Stimulated activated naive CD8-positive, alpha-beta T cell treated with anti-CD3 and anti-CD28 coated beads, Interleukin-15, Interleukin-2, amounts not matched to agents 100 U/mL and 50 U/mL, for 24 hours (primary cell): Measurements from ENCODE around the gene INO80B.
"Not testable (repeated sequence)": the region's sequence is repeated elsewhere in the genome, so short reads cannot be mapped to it uniquely, and the experiment has no call there.

Experiments used
- ATAC-seq: fragments of 150-1000 bp; cut with Tn5 transposase; one replicate; pipeline ENCODE4 v1.10.0; 2021
- DNase-seq: peaks from one replicate; pipeline ENCODE4 v3.0.0; 2021

Gene INO80B

GRCh38 chr2:74425523-74425922 is 29.4 kb upstream of the INO80B start:
- ATAC-seq (no peak), DNase-seq (no peak)

DNA sequence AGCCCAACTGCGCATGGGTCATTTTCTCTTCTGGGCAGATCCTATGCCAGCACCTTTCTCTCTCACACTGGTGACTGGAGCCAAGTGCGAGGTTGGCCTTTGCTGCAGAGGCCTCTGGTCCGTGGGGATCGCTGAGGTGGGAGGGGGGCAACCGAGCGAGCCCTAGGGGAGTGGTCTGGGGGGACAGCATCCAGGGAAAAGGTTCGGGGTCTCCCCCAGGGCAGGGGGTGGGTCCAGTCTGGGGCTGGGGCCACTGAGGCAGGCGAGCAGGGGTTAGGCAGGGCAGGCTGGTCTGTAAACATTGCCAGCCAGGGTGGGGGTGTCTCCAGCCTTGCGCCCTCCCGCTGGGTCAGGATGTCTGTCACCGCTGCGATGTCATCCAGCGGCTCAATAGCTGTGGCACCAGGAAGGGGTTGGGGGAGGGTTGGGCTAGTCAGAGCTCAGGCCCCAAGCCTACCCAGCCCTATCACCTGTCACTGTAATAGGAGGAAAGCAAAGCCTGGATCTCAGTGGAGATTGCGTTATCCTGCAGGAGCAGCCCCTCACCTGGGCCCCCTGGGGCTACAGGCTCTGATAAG is 28.6 kb upstream of the INO80B start:
- no peak for ATAC-seq

DNA sequence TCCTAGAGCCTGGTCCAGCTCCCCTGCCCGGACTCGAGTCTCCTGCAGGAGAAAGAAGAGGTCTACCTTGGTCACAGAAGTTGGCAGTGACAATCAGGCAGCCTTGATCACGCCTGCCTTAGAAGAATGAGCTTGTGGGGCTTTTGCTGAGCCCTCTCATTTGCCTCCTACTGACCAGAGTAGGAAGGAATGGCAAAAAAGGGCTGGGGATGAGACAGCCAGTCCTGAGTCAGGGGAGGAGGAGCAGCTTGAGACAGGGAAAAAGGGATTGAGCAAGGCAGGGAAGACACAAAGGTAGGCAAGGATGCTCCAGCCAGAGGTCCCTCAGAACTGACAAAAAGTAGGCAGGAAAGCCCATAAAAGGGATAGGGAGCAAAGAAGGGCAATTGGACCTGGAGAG is 27.3 kb upstream of the INO80B start:
- ATAC-seq = no peak
- no peak for DNase-seq

More for the DNA sequence above, 28.6 kb upstream of the INO80B start:
- no peak for DNase-seq

GRCh38 chr2:74428675-74429074 is 26.2 kb upstream of the INO80B start:
- DNase-seq (no peak), ATAC-seq (no peak)

DNA sequence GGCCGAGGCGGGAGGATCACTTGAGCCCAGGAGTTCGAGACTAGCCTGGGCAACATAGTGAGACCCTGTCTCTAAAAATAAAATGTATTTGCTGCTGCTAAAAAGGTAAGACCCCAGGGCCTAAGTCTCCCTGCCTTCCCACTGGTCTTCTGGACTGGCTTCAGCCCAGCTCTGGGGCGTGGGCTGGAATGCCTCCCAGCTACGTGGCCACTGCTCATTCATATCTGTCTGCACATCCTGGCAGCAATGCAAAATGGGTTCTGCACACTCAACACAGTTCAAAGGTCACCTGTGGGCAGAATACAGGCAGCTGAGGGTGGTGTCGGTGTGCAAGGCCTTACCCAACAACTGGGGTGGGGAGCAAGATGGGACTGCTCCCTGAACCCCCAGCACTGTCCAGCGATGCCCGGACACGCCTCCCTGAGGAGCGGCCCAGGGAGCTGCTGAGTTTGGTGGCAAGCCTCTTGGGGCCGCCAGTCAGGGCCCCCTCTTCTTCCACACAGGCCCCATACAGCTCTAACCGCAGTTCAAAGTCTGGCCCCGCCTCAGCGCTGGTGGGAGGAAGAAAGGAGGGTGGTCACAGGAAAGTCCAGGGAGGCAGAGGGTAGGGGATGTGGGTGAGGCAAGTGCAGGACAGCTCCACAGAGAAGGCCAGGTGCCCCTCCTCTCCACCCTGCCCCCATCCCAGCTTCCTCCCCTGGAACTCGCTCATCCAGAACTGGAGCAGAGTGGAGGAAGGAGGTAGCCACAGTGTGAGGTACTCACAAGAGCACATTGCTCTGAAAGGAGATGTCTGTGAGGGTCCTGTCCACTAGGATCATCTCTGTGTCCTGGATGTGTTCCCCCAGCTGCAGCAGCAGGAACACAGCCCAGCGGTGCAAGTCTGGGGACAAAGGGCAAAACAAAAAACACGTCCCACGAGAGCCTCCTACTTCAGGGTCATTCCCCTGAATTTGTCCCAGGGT is 25.1 kb upstream of the INO80B start:
- no peak for ATAC-seq
- DNase-seq = no peak

DNA sequence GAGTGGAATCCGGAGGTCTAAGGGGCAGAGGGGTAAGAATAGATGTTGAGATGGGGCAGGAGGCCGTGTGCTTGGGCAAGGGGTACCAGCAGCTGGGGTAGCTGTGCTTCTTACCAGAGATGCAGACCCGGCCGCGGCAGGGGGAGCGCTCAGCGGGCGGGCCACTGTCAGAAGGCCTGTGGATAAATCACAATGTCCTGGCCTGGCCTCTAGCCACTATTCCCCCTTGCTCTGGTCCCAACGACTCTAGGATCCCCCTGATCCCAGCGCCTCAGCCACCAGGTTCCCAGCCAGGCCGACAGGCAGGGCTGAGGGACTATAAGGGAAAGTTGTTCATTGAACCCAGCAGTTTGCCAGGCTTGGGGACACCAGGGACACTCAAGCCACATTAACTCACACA is 24.4 kb upstream of the INO80B start:
- no peak for ATAC-seq
- DNase-seq = no peak

DNA sequence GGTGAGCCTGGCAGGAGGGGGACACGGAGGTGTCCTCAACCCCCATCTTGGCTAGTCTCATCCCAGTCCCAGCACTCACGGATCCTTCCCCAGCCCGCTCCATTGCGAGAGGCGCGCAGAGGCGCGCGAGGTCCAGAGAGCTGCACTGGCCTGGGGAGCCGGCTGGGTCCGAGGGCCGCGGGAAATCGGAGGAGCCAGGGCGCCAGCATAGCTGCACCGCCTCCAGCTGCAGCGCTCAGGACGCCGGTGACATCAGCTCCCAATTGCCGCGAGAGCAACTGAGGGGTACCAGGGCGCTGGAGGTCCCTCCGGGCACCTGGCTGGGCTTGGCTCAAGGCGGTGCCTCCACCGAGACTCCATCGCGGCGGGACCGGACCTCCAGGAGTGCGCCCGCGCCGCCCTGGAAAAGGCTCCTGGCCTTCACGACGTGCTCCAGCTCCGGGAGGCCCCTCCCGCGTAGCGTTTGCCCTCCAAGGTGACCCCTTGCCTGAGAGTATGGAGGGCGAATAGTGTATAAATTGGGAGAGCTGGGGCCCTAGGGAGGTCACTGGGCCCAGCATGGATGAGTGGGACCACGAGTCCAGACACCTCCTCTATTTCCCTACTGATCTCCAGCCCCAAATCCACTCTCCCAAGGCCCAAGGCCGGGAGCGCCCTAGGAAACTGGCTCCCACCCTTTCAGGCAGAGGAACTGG is 18.6 kb upstream of the INO80B start:
- ATAC-seq (no peak), DNase-seq (no peak)

GRCh38 chr2:74436848-74437695 is 17.8 kb upstream of the INO80B start:
- no peak for DNase-seq

DNA sequence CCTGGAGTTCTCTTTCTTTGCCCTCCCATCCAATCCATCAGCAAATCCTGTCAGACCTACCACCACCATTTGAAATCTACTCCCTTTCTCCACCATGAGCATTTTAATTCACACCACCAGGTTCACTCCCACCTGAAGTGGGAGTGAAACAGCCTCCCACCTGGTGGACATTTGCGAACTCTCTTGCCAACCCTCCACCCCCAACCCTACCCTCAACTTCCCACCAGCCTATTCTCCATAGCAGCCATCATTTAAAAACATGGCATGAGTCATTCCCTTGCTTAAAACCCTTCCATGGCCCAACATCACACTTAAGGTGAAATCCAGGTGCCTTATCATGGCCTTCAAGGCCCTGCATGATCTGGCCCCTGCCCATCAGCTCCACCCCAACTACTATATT is 16.6 kb upstream of the INO80B start:
- ATAC-seq = no peak
- DNase-seq = no peak

More at GRCh38 chr2:74436848-74437695, 17.8 kb upstream of the INO80B start:
- no peak for ATAC-seq

DNA sequence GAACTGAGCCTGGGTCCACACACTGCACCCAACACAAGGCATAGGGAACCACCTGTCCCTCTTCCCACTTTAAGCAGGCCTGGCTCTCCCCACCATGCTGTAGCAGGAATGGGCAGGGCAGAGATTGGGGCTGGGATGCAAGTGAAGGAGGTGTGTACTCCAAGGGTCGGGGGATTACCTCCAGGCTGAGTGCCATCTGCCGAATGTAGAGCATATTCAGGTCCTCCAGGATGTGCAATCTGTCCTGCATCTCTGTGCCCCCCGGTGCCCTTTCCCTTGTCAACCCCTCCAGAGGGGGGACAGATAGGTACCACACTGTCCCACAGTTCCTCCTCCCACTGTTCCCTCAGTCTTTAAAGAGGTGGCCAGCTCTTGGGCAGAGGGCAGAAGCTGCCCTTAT is 15.5 kb upstream of the INO80B start:
- DNase-seq (no peak), ATAC-seq (no peak)

- DNase-seq = no peak
Observed at GRCh38 chr2:74439803-74440377, 15.0 kb upstream of the INO80B start.

DNA sequence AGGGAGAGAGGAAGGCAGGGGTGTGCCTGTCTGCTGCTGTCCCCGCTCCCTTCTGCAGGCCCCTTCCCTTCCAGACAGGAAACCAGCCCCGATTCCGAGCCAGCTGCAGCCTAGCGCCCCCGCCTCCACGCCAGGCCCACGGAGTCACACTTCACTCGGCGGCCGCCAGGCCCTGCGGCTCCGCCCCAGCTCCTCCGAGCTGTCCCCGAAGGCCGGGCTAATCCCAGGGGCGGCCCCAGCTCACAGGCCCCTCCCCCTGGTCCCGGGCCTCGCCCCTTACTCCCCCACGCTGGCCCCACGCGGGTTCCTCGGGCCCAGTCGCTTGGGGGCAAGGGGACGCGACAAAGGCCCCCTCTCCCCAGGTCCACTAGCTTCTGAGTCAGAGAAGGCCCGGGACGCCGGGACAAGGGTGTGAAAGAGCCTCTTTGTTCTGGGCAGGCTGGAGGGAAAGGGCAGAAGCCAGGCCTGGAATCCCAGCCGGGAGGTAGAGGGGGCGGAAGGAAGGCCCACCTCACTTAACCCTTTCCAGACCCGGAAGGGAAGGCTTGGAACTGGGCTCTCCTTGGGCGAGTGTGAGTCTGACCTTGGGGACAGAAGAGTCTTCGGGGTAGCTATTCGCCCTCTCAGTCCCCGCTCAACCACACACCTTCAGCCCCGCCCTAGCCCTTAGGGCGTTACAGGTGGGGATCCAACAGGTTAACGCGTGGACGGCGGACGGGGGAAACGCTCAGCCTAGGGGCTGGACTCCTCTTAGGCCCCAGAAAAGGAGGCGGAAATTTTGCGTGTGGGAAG is 14.3 kb upstream of the INO80B start:
- peak; percentile 72 for DNase-seq
- ATAC-seq = peak; percentile 87

More at GRCh38 chr2:74439803-74440377, 15.0 kb upstream of the INO80B start:
- ATAC-seq = no peak

DNA sequence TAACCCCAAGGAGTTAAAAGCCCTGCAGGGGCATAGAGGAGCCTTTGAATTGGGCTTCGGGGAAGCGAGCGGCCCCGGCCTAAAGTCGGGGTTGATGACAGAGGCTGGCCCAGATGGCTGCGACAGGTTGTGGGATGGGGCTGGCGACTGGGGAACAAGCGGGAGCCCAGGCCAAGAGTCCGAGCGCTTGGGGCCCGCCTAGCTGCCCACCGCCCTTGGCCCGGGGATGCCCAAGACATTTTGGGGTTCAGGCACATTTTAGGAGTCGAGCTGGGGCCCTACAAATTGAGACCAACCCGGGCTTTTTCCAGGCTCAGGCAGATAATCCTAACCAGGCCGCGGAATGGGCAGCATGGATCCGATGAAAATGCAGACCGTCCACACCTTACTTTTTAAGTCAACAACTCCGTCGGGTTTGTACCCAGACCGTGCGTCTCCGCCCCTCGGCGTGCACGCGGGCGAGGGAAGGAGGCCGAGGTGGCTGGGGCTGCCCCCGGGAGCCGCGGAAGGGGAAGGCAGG is 13.7 kb upstream of the INO80B start:
- ATAC-seq (peak; percentile 29), DNase-seq (no peak)

DNA sequence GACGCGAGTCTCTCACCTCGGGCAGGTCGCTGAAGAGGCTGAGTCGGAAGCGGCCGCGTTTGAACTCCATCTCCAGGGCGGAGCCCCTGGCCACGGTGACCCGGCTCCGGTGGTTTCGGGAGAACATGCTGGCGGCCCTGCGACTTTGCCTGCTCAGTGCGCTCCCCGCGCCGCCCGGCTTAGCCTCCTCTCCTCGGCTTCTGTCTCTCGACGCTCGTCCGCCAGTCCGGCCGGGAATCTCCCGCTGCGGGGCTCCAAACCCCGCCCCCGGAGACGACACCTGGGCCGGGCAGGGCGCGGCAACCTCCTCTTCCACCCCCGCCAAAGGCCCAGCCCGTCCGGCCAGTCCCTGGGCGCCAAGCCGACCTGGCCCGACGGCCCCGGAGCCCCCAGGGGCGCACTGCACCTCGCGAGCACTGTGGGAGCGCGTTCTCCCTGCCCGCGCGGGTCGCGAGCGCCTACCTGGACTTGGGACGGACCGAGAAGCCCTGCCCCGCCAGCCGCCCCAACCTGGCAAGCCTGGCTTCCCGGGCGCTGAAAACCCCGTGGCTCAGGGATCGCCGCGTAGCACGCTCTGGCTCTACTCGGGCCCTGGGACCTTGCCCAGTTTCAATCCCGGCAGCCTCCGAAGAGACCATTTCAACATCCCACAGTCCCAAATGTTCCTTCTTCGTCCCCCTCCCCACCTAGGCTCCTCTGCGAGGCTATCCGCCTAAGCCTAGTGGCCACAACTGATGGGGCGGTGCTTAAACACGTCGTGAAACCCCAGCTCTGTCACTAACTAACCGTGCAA is 13.0 kb upstream of the INO80B start, which contains the start of gene RTKN:
TSS of gene RTKN (minus strand) at position 248 of the 793 bp plus-strand sequence. CDS start at position 127, 121 bp downstream.
- ATAC-seq = peak; percentile 4
- peak; percentile 57 for DNase-seq

- not testable (repeated sequence) for DNase-seq, ATAC-seq
Observed at GRCh38 chr2:74442483-74443297, 12.2 kb upstream of the INO80B start.

- DNase-seq = no peak
- no peak for ATAC-seq
Observed at GRCh38 chr2:74444498-74445318, 10.2 kb upstream of the INO80B start.

DNA sequence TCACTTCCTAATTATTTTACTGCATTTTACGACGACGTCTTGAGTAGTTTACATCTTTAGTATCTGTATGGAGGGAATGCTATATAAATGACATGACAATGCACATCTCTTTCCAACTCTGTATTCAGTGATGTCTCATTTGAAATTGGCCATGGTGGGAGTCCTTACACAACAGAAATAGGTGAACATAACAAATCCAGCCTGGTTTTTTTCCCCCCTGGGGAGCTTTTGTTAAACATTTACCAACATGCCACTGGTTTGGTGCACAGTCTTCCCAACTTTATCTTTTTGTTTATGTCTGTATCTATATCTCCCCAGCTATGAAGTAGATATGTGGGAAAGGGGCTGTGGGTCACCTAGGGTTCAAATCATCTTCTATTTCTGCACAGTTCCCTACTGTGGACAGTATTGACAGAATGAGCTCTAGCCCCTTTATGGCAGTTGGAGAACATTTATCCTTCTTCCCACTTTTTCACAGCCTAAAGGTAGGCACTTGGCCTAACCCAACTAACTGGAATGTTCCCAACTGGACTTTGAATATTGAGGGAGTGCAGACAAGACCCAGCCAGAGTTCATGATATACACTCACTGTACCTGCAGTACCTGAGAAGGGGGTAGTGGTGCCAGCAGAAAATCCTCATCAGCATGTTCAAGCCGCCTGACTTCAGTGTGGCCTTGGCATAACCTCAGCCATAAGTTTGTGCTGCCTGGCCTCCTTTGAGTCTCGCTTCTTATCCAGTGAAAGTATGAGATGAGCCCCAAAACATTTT is 7.5 kb upstream of the INO80B start:
- DNase-seq = no peak

More for the DNA sequence above, 7.5 kb upstream of the INO80B start:
- ATAC-seq = no peak
